ENCODE results near the gene RASSF8. TPM values are rescaled to one million over a fixed set of nuclear protein-coding genes. Genes with fewer than 3 reads are reported as not detected.

Gene RASSF8
- total and polyA plus RNA-seq, 9 of the 15 experiments (the other 6 are each of a cell fraction or from before 2014, with no cell fraction given) = 0.01 to 0.36 (median 0.12) TPM; not detected in 1

- ATAC-seq (no peak), DNase-seq (ENCODE audit: extremely low read depth in 1 of 4, low spot score in 3 of 4) (no peak), FAIRE-seq (no peak)
- H2AFZ ChIP-seq (ENCODE audit: low read depth, low read length) = no peak overlapping the region
- H3K79me2 ChIP-seq (ENCODE audit: control insufficient read depth, insufficient read depth, low read length) = no peaks in the 10 kb centered on the region
- H3K27me3 ChIP-seq (ENCODE audit: control insufficient read depth in 2 of 2, insufficient read depth in 2 of 2, low read length in 2 of 2) = no peaks in the 10 kb centered on the region
- no TSS peak for BruUV-seq (replicated peaks)
- intact Hi-C loops (cut with micrococcal nuclease) (no loop called here), in situ Hi-C loops (cut with MboI) (no loop called here)
- ChIA-PET CTCF (ENCODE audit: low intra/inter-chr PET ratio) (no interaction called here), POLR2A (interaction anchor here (1.8 kb wide), 1 partner anchor 20 kb away, joined by 5 read pairs; no protein-coding TSS in a partner anchor)
- H3K27ac ChIP-seq (ENCODE audit: extremely low read depth, low read depth, low read length) = no peak overlapping the region
- no peak overlapping the region for H3K4me2 ChIP-seq (ENCODE audit: insufficient read depth, low read length)
- no peaks in the 10 kb centered on the region for H3K4me1 ChIP-seq (replicated peaks in 1 of 2; ENCODE audit: control insufficient read depth in 2 of 2, insufficient read depth in 2 of 2, low read length in 2 of 2)
- TF ChIP-seq SNRNP70 (optimal IDR thresholded peaks at IDR 0.05; ENCODE audit: low read depth, low read length) (no peak), FUS (optimal IDR thresholded peaks at IDR 0.05; ENCODE audit: low read depth, low read length) (no peak), TFAP4 (CRISPR knock-in tag; IDR thresholded peaks at IDR 0.05; ENCODE audit: borderline replicate concordance) (no peak), KLF10 (CRISPR knock-in tag; IDR thresholded peaks at IDR 0.05) (no peak), ARHGAP35 (IDR thresholded peaks at IDR 0.05; ENCODE audit: partially characterized antibody) (no peak), NFE2 (IDR thresholded peaks at IDR 0.05; ENCODE audit: low read depth) (no peak), TOE1 (IDR thresholded peaks at IDR 0.05; ENCODE audit: borderline replicate concordance) (no peak), TOE1 (CRISPR knock-in tag; IDR thresholded peaks at IDR 0.05; ENCODE audit: borderline replicate concordance, low read depth) (no peak), RFX1 (IDR thresholded peaks at IDR 0.05) (no peak), TCF7L2 (IDR thresholded peaks at IDR 0.05; ENCODE audit: low read depth, low read length) (no peak), ATF3 (IDR thresholded peaks at IDR 0.05) (no peak), ATF3 (CRISPR knock-in tag; conservative IDR thresholded peaks at IDR 0.05) (no peak)
- H3K4me3 ChIP-seq = no peak overlapping the region
- 4% methylated on average over 1 of the region's 1 CpG for WGBS (ENCODE audit: insufficient coverage, low coverage, missing lambda C conversion rate)
- H3K36me3 ChIP-seq (ENCODE audit: control insufficient read depth, insufficient read depth, low read length) = no peaks in the 10 kb centered on the region
- no peak overlapping the region for H3K9ac ChIP-seq (ENCODE audit: insufficient read depth in 1 of 2, low read depth in 2 of 2, low read length in 2 of 2)
- H4K20me1 ChIP-seq (replicated peaks; ENCODE audit: control insufficient read depth, insufficient read depth, low read length) = no peaks in the 10 kb centered on the region
- H3K9me1 ChIP-seq (ENCODE audit: control insufficient read depth, insufficient read depth, low read length) = no peaks in the 10 kb centered on the region
- H3K9me3 ChIP-seq (replicated peaks; ENCODE audit: control insufficient read depth, insufficient read depth, low read depth, low read length) = no peaks in the 10 kb centered on the region
These were observed 100.3 kb downstream of the RASSF8 start for GRCh38 chr12:26058818-26059217.
